Esophagus squamous epithelium (tissue), 5 donors: ENCODE results near the gene SNAP29. TPM values are rescaled to one million over a fixed set of nuclear protein-coding genes. Genes with fewer than 3 reads are reported as not detected.

Experiments used
- DNase-seq: peaks from one replicate; lab custom pipeline; 2025; lab: John Stamatoyannopoulos, UW
- H3K27ac ChIP-seq, 4 donors: fragments of 200-600 bp; sonication (generic); one replicate each; pipeline ENCODE4 v1.5.1; 2016 to 2019; ENCODE audit warnings: mild to moderate bottlenecking in 1 of 4
- H3K27me3 ChIP-seq, 4 donors: fragments of 200-600 bp; sonication (generic); 1 replicate in 3 of 4; 2 replicates in 1 of 4; pipeline versions ENCODE4 v1.5.1 to v1.6.0; 2017 to 2021; ENCODE audit warnings: antibody characterized with exemption in 1 of 4
- H3K36me3 ChIP-seq, 3 donors: fragments of 200-600 bp; sonication (generic); one replicate each; pipeline ENCODE4 v1.5.1; 2016 to 2019
- H3K4me1 ChIP-seq, 3 donors: fragments of 200-600 bp; sonication (generic); one replicate each; pipeline ENCODE4 v1.5.1; 2017 to 2019
- H3K4me3 ChIP-seq, 4 donors: fragments of 200-600 bp; sonication (generic); 1 replicate in 3 of 4; 2 replicates in 1 of 4; pipeline ENCODE4 v1.5.1; 2016 to 2019; ENCODE audit warnings: mild to moderate bottlenecking in 2 of 4, moderate library complexity in 1 of 4
- H3K9me3 ChIP-seq, 3 donors: fragments of 200-600 bp; sonication (generic); one replicate each; pipeline ENCODE4 v1.5.1; 2016 to 2019
- CTCF ChIP-seq, 6 experiments: fragments of 450-650 bp in 4 of 6; fragments of 200-600 bp in 2 of 6; sonication (generic) in 2 of 6; IDR thresholded peaks; one replicate each; pipeline ENCODE4 v1.5.1; 2016 to 2019; ENCODE audit warnings: antibody characterized with exemption in 6 of 6, mild to moderate bottlenecking in 4 of 6, moderate library complexity in 4 of 6
- POLR2A ChIP-seq, 4 donors: fragments of 450-650 bp; IDR thresholded peaks; one replicate each; pipeline ENCODE4 v1.6.1; 2017; ENCODE audit warnings: antibody characterized with exemption in 4 of 4, mild to moderate bottlenecking in 4 of 4, moderate library complexity in 3 of 4
- WGBS, 2 donors: methylation state at CpG; one replicate each; pipeline ENCODE4 v1.1.5; 2018; 5-methylcytosine and 5-hydroxymethylcytosine counted together
- intact Hi-C: fragments of 100-400 bp; cut with DNase I; formaldehyde crosslinking; loops from one replicate; pipeline ENCODE4 v1.15.0; 2022
- total RNA-seq, 4 donors: library from RNA; depleted of rRNA; stranded (reverse); fragments of >200 nt; gene quantifications; one replicate each; pipeline ENCODE4 v1.1.0, GENCODE V29; 2016
- donor health status: DM: yes; HTN: yes; CAD: no.

The SNAP29 gene
- total RNA-seq, 4 donors from 2014 or later: 13.0 to 19.6 (median 17.1) TPM

- peak overlapping the region in 2 of 4 donors; percentile 28 to 52 for H3K27ac ChIP-seq
- no peaks in the 10 kb centered on the region for H3K27me3 ChIP-seq
- peaks cover 4 to 31% (median 6%) of the 10 kb centered on the region in 3 donors for H3K36me3 ChIP-seq
- H3K4me3 ChIP-seq: no peak overlapping the region
- DNase-seq: no peak
- WGBS, 2 donors: 76% methylated on average over 3 of the region's 3 CpGs
- peaks cover 16 to 92% (median 51%) of the 10 kb centered on the region in 3 donors for H3K4me1 ChIP-seq
- TF ChIP-seq CTCF (IDR thresholded peaks at IDR 0.05) (no peak), POLR2A (IDR thresholded peaks at IDR 0.05) (no peak)
- H3K9me3 ChIP-seq: no peaks in the 10 kb centered on the region
- intact Hi-C loops: no loop called here
Measured at GRCh38 chr22:20940186-20940651, 81.4 kb downstream of the SNAP29 start.

Other genes starting within 250 kb of the SNAP29 start
- under 1 TPM in 2 of 4 donors, not detected in 2; 0.38 to 0.42 TPM for gene SERPIND1, start 84.9 kb upstream of the SNAP29 start, total RNA-seq
- 10 to 100 TPM; 25.4 to 48.6 (median 33.8) TPM for gene PI4KA, start 196 bp upstream of the SNAP29 start, total RNA-seq
- 10 to 100 TPM; 38.2 to 46.2 (median 44.4) TPM for gene CRKL, start 58.4 kb downstream of the SNAP29 start, total RNA-seq
- gene AIFM3, start 108.2 kb downstream of the SNAP29 start, total RNA-seq: 1 to 10 TPM in 2 of 4 donors, under 1 TPM in 2; 0.30 to 1.9 (median 0.94) TPM
- 10 to 100 TPM; 15.3 to 44.4 (median 25.5) TPM for gene LZTR1, start 123.3 kb downstream of the SNAP29 start, total RNA-seq
- 10 to 100 TPM; 13.2 to 38.7 (median 32.0) TPM for gene THAP7, start 143.1 kb downstream of the SNAP29 start, total RNA-seq
- gene P2RX6, start 156.2 kb downstream of the SNAP29 start, total RNA-seq: under 1 TPM in 3 of 4 donors, not detected in 1; 0.18 to 0.76 (median 0.50) TPM
- 10 to 100 TPM in 1 of 4 donors, 1 to 10 TPM in 3; 2.5 to 11.7 (median 4.5) TPM for gene SLC7A4, start 173.6 kb downstream of the SNAP29 start, total RNA-seq
- gene LRRC74B, start 186.9 kb downstream of the SNAP29 start, total RNA-seq: under 1 TPM in 1 of 4 donors, not detected in 3; 0.04 TPM